HCT116 (cell line): ENCODE measurements around the gene ZNF532. TPM values are rescaled to one million over a fixed set of nuclear protein-coding genes. Genes with fewer than 3 reads are reported as not detected.

Experiments
- ATAC-seq: fragments of 200-7000 bp; cut with Tn5 transposase; 2 replicates; pipeline ENCODE4 v1.9.1; 2020; ENCODE audit warnings: mild to moderate bottlenecking, moderate library complexity
- BruUV-seq: library from RNA; stranded (reverse); fragments of 400-500 nt; replicated peaks from 2 replicates; lab custom pipeline; 2021; lab: Mats Ljungman, UMichigan
- CTCF ChIA-PET: fragments of 300-600 bp; sonication (Branson Sonifier 250); formaldehyde crosslinking; loops from one replicate; lab custom pipeline; 2021; ENCODE audit warnings: antibody characterized with exemption; lab: Charles Lee
- POLR2A ChIA-PET: fragments of 300-600, 350-600 bp; sonication (Branson Sonifier 250); formaldehyde crosslinking; loops from one replicate; lab custom pipeline; 2021; ENCODE audit warnings: antibody characterized with exemption; lab: Charles Lee
- RAD21 ChIA-PET, 2 experiments: fragments of 300-600 bp; sonication (Branson Sonifier 250); formaldehyde crosslinking; loops; one replicate each; lab custom pipeline; 2023; ENCODE audit warnings: low total read pairs in 2 of 2; ENCODE audit not compliant: uncharacterized antibody in 2 of 2, unreplicated experiment in 2 of 2, low non-redundant PET in 1 of 2; lab: Charles Lee
- DNase-seq: peaks from one replicate; pipeline ENCODE4 v3.0.0-alpha.2; 2010; ENCODE audit warnings: low read depth, low spot score
- H2AFZ ChIP-seq: fragments of 200-600 bp; shearing (Covaris generic), sonication (generic); 2 replicates; pipeline ENCODE4 v1.6.1; 2017; ENCODE audit warnings: low read depth, mixed run types, mixed read lengths, antibody characterized with exemption, low read length; ENCODE audit not compliant: poor library complexity, severe bottlenecking
- H3K27ac ChIP-seq: 2 replicates; pipeline ENCODE4 v1.5.1; 2012; ENCODE audit warnings: low read depth, low read length
- H3K27me3 ChIP-seq: fragments of 200-600 bp; sonication (generic); 2 replicates; pipeline ENCODE4 v1.6.1; 2016; ENCODE audit warnings: mixed run types, low read length, mixed read lengths; ENCODE audit not compliant: insufficient read depth
- H3K36me3 ChIP-seq, 2 experiments: fragments of 200-500 bp in 1 of 2; fragments of 200-600 bp in 1 of 2; sonication (Bioruptor generic) in 1 of 2; sonication (generic) in 1 of 2; 2 replicates each; pipeline versions ENCODE4 v1.5.1 to v1.6.1; 2014 to 2016; ENCODE audit warnings: low read length in 2 of 2, inconsistent platforms in 1 of 2, mixed read lengths in 1 of 2, mixed run types in 1 of 2; ENCODE audit not compliant: insufficient read depth in 2 of 2, control insufficient read depth in 1 of 2
- H3K4me1 ChIP-seq, 2 experiments: fragments of 200-600 bp in 1 of 2; sonication (generic) in 1 of 2; 2 replicates each; pipeline versions ENCODE4 v1.5.1 to v1.6.1; 2012 to 2017; ENCODE audit warnings: low read length in 2 of 2, inconsistent platforms in 1 of 2, mild to moderate bottlenecking in 1 of 2, mixed read lengths in 1 of 2, mixed run types in 1 of 2, moderate library complexity in 1 of 2; ENCODE audit not compliant: insufficient read depth in 2 of 2, control insufficient read depth in 1 of 2
- H3K4me2 ChIP-seq: fragments of 200-600 bp; sonication (generic); 2 replicates; pipeline ENCODE4 v1.6.1; 2017; ENCODE audit warnings: mixed run types, low read length, mixed read lengths
- H3K4me3 ChIP-seq, 2 experiments: fragments of 200-600 bp in 1 of 2; sonication (generic) in 1 of 2; replicated peaks in 1 of 2; 2 replicates each; pipeline ENCODE4 v1.5.1; 2011 to 2016; ENCODE audit warnings: low read length in 2 of 2, control low read depth in 1 of 2, low read depth in 1 of 2, mild to moderate bottlenecking in 1 of 2, mixed read lengths in 1 of 2, mixed run types in 1 of 2
- H3K79me2 ChIP-seq: fragments of 200-600 bp; sonication (generic); 2 replicates; pipeline ENCODE4 v1.6.1; 2017; ENCODE audit warnings: mild to moderate bottlenecking, mixed run types, low read length, moderate library complexity, mixed read lengths; ENCODE audit not compliant: insufficient read depth
- H3K9ac ChIP-seq: fragments of 200-600 bp; sonication (generic); 2 replicates; pipeline ENCODE4 v1.6.1; 2016; ENCODE audit warnings: low read length, mixed read lengths
- H3K9me2 ChIP-seq: fragments of 200-600 bp; sonication (generic), shearing (Covaris generic); 2 replicates; pipeline ENCODE4 v1.6.1; 2017; ENCODE audit warnings: mixed run types, mild to moderate bottlenecking, moderate library complexity; ENCODE audit not compliant: insufficient read depth
- H3K9me3 ChIP-seq, 2 experiments: fragments of 200-500 bp in 1 of 2; fragments of 200-600 bp in 1 of 2; sonication (Bioruptor generic) in 1 of 2; sonication (generic) in 1 of 2; 2 replicates each; pipeline ENCODE4 v1.6.1; 2014 to 2017; ENCODE audit warnings: low read length in 2 of 2, mixed read lengths in 2 of 2, inconsistent platforms in 1 of 2, low read depth in 1 of 2, mild to moderate bottlenecking in 1 of 2, mixed run types in 1 of 2, moderate library complexity in 1 of 2; ENCODE audit not compliant: control insufficient read depth in 1 of 2, insufficient read depth in 1 of 2
- H4K20me1 ChIP-seq: fragments of 200-600 bp; sonication (generic), shearing (Covaris generic); 2 replicates; pipeline ENCODE4 v1.6.1; 2017; ENCODE audit warnings: mixed run types, mild to moderate bottlenecking, moderate library complexity; ENCODE audit not compliant: insufficient read depth
- CEBPB ChIP-seq: IDR thresholded peaks from 2 replicates; pipeline ENCODE4 v1.6.1; 2012; ENCODE audit warnings: low read depth
- EGR1 ChIP-seq: IDR thresholded peaks from 2 replicates; pipeline ENCODE4 v1.6.1; 2012; ENCODE audit warnings: low read depth
- JUND ChIP-seq: IDR thresholded peaks from 2 replicates; pipeline ENCODE4 v1.6.1; 2012
- SP1 ChIP-seq: IDR thresholded peaks from 2 replicates; pipeline ENCODE4 v1.6.1; 2012; ENCODE audit warnings: low read depth
- TCF7L2 ChIP-seq: IDR thresholded peaks from 2 replicates; pipeline ENCODE4 v1.7.0; 2011; ENCODE audit warnings: borderline replicate concordance, inconsistent platforms; ENCODE audit not compliant: insufficient read depth, insufficient read length; ENCODE audit errors: extremely low read depth
- ZNF274 ChIP-seq: fragments of 200-500 bp; sonication (Bioruptor generic); IDR thresholded peaks from 2 replicates; pipeline ENCODE4 v1.6.1; 2014; ENCODE audit warnings: mild to moderate bottlenecking, low read depth, low read length, inconsistent platforms
- intact Hi-C: fragments of 100-400 bp; cut with micrococcal nuclease; formaldehyde crosslinking; loops from 2 replicates; pipeline ENCODE4 v1.10.0; 2022
- total RNA-seq: library from RNA; stranded (reverse); gene quantifications from one replicate; pipeline ENCODE4 v1.2.1, GENCODE V29; 2021; ENCODE audit not compliant: unreplicated experiment
- TF ChIP-seq, protein P1 (sequence below): IDR thresholded peaks from 2 replicates; pipeline ENCODE4 v1.6.1; 2012
- TF ChIP-seq, protein P2 (sequence below): IDR thresholded peaks from 2 replicates; pipeline ENCODE4 v1.6.1; 2012
- TF ChIP-seq, protein P3 (sequence below): IDR thresholded peaks from 2 replicates; pipeline ENCODE4 v1.6.1; 2012; ENCODE audit warnings: low read depth

Gene ZNF532
- total RNA-seq, 1 experiment from 2014 or later = 11.6 TPM

DNA sequence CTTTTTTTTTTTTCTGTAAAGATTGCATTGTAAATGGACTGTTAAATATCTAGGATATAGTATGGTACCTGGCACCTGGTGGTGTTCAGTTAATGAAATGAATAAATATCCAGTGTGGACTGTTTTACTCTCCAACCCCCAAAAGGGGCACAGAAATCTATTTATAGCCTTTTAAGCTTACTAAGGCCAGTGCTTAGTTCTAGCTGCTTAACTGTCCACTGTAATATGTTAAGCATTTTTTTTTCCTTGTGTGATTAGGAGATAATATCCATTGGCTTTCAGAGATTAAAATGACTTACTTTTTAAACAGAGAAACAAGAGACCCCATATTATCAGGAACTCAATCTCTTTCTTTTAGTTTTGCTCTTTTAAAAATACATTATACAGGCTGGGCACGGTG is 84.4 kb downstream of the ZNF532 start:
- Histone ChIP-seq H3K4me3 (no peak overlapping the region), H3K36me3 (no peaks in the 10 kb centered on the region), H3K4me1 (no peaks in the 10 kb centered on the region), H3K79me2 (no peaks in the 10 kb centered on the region), H3K9me2 (no peaks in the 10 kb centered on the region), H3K9ac (no peak overlapping the region), H3K4me2 (no peak overlapping the region), H3K27me3 (no peaks in the 10 kb centered on the region), H2AFZ (no peak overlapping the region), H3K9me3 (no peaks in the 10 kb centered on the region), H3K27ac (no peak overlapping the region), H4K20me1 (no peaks in the 10 kb centered on the region)
- ATAC-seq (no peak), DNase-seq (no peak)
- intact Hi-C loops = no loop called here
- TF ChIP-seq, protein P1, sequence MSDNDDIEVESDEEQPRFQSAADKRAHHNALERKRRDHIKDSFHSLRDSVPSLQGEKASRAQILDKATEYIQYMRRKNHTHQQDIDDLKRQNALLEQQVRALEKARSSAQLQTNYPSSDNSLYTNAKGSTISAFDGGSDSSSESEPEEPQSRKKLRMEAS = no peak
- no peak for TF ChIP-seq SP1
- ChIA-PET POLR2A (no interaction called here), CTCF (no interaction called here), RAD21 (no interaction called here)
- BruUV-seq = no TSS peak

DNA sequence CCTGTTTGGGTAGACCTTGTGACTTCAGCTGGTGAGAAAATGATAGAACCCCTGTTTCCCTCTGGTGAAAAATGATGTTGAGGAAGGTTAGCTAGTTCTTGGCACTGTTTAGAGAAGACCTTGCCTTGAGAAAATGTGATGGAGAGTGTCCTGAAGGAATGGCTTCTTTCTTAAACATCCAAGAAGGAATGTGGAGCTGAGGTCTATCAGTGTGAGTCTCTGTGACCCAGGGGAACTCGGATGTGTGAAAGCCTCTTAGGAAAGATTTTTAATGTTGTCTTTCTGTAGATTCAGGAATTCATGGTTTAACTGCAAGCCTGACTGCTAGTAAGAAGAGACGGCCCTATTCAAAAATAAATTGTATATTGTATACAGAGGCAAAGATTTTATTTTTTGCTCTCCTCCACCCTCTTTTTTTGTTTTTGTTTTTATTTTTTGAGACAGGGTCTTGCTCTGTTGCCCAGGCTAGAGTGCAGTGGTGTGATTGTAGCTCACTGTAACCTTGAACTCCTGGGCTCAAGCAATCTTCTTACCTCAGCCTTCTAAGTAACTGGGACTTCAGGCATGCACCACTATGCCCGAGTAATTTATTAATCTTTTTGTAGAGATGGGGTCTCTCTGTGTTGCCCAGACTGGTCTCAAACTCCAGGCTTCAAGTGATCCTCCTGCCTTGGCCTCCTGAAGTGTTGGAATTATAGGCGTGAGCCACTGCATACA is 87.5 kb downstream of the ZNF532 start:
- H3K27me3 ChIP-seq = no peaks in the 10 kb centered on the region
- no peaks in the 10 kb centered on the region for H3K9me2 ChIP-seq
- H3K4me3 ChIP-seq = no peak overlapping the region
- no peak overlapping the region for H2AFZ ChIP-seq
- no peaks in the 10 kb centered on the region for H3K9me3 ChIP-seq
- H3K4me1 ChIP-seq = no peaks in the 10 kb centered on the region
- H4K20me1 ChIP-seq = no peaks in the 10 kb centered on the region
- DNase-seq (no peak), ATAC-seq (no peak)
- ChIA-PET RAD21 (no interaction called here), POLR2A (no interaction called here), CTCF (no interaction called here)
- H3K36me3 ChIP-seq = no peaks in the 10 kb centered on the region
- no peak overlapping the region for H3K4me2 ChIP-seq
- H3K9ac ChIP-seq = no peak overlapping the region
- intact Hi-C loops = no loop called here
- TF ChIP-seq CEBPB (no peak), ZNF274 (no peak), TCF7L2 (no peak), SP1 (no peak), JUND (no peak), EGR1 (no peak)
- TF ChIP-seq, protein P2, sequence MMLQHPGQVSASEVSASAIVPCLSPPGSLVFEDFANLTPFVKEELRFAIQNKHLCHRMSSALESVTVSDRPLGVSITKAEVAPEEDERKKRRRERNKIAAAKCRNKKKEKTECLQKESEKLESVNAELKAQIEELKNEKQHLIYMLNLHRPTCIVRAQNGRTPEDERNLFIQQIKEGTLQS = no peak
- TF ChIP-seq, protein P3, sequence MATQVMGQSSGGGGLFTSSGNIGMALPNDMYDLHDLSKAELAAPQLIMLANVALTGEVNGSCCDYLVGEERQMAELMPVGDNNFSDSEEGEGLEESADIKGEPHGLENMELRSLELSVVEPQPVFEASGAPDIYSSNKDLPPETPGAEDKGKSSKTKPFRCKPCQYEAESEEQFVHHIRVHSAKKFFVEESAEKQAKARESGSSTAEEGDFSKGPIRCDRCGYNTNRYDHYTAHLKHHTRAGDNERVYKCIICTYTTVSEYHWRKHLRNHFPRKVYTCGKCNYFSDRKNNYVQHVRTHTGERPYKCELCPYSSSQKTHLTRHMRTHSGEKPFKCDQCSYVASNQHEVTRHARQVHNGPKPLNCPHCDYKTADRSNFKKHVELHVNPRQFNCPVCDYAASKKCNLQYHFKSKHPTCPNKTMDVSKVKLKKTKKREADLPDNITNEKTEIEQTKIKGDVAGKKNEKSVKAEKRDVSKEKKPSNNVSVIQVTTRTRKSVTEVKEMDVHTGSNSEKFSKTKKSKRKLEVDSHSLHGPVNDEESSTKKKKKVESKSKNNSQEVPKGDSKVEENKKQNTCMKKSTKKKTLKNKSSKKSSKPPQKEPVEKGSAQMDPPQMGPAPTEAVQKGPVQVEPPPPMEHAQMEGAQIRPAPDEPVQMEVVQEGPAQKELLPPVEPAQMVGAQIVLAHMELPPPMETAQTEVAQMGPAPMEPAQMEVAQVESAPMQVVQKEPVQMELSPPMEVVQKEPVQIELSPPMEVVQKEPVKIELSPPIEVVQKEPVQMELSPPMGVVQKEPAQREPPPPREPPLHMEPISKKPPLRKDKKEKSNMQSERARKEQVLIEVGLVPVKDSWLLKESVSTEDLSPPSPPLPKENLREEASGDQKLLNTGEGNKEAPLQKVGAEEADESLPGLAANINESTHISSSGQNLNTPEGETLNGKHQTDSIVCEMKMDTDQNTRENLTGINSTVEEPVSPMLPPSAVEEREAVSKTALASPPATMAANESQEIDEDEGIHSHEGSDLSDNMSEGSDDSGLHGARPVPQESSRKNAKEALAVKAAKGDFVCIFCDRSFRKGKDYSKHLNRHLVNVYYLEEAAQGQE = no peak
- H3K79me2 ChIP-seq = no peaks in the 10 kb centered on the region
- BruUV-seq = no TSS peak
- no peak overlapping the region for H3K27ac ChIP-seq
